Suprapubic skin (tissue), 4 donors: ENCODE measurements around the gene GSK3B. TPM values are rescaled to one million over a fixed set of nuclear protein-coding genes. Genes with fewer than 3 reads are reported as not detected.

Source experiments
- DNase-seq, 2 donors: peaks; one replicate each; pipeline ENCODE4 v3.0.0-alpha.2; 2019; ENCODE audit warnings: low spot score in 2 of 2
- H3K27ac ChIP-seq: fragments of 200-600 bp; sonication (generic); one replicate; pipeline ENCODE4 v1.5.1; 2019
- H3K27me3 ChIP-seq: fragments of 200-600 bp; sonication (generic); one replicate; pipeline ENCODE4 v1.5.1; 2019
- H3K36me3 ChIP-seq: fragments of 200-600 bp; sonication (generic); one replicate; pipeline ENCODE4 v1.5.1; 2019
- H3K4me1 ChIP-seq: fragments of 200-600 bp; sonication (generic); one replicate; pipeline ENCODE4 v1.5.1; 2019
- H3K4me3 ChIP-seq: fragments of 200-600 bp; sonication (generic); one replicate; pipeline ENCODE4 v1.5.1; 2019; ENCODE audit warnings: mild to moderate bottlenecking
- H3K9me3 ChIP-seq: fragments of 200-600 bp; sonication (generic); one replicate; pipeline ENCODE4 v1.5.1; 2019
- EP300 ChIP-seq: sonication (generic); formaldehyde crosslinking; IDR thresholded peaks from one replicate; pipeline ENCODE4 v1.6.1; 2017; ENCODE audit warnings: antibody characterized with exemption
- POLR2A ChIP-seq, 2 donors: fragments of 450-650 bp; IDR thresholded peaks; one replicate each; pipeline ENCODE4 v1.6.1; 2017; ENCODE audit warnings: antibody characterized with exemption in 2 of 2, mild to moderate bottlenecking in 2 of 2, moderate library complexity in 2 of 2
- POLR2AphosphoS5 ChIP-seq, 3 donors: sonication (generic); formaldehyde crosslinking; IDR thresholded peaks; one replicate each; pipeline ENCODE4 v1.6.1; 2017; ENCODE audit warnings: antibody characterized with exemption in 3 of 3
- WGBS: methylation state at CpG from one replicate; pipeline ENCODE4 v1.1.5; 2018; 5-methylcytosine and 5-hydroxymethylcytosine counted together
- total RNA-seq, 4 donors: library from RNA; depleted of rRNA; stranded (reverse); fragments of >200 nt; gene quantifications; one replicate each; pipeline ENCODE4 v1.1.0, GENCODE V29; 2016
- TF ChIP-seq, protein P1 (sequence below), 2 donors: fragments of 200-600 bp in 1 of 2; fragments of 450-650 bp in 1 of 2; sonication (generic) in 1 of 2; IDR thresholded peaks; one replicate each; pipeline ENCODE4 v1.5.1; 2016 to 2019; ENCODE audit warnings: antibody characterized with exemption in 2 of 2, mild to moderate bottlenecking in 1 of 2, moderate library complexity in 1 of 2

The GSK3B gene
- total RNA-seq, 4 donors from 2014 or later, result 43.8 to 58.1 (median 53.0) TPM

DNA sequence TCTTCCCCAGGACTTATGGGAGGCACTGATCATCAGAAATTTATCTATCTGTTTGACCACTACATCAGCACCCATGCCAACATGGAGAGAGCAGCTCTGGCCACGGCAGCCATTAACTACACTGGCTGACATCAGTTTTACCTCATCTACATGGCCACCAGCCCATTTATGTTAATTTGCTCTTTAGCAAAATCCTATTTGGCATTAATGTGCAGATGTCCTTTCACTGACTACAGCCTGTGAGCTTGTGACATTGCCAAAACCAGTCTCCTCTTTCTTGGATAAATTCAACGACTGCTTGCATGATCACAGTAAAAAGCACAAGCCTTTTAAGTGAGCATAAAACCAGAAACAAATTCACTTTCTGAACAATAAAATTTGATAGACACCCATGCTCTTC lies 264.8 kb downstream of the GSK3B start:
- no peaks in the 10 kb centered on the region for H3K27me3 ChIP-seq
- H3K27ac ChIP-seq, result no peak overlapping the region
- no peak for DNase-seq
- no peaks in the 10 kb centered on the region for H3K9me3 ChIP-seq
- TF ChIP-seq POLR2AphosphoS5 (IDR thresholded peaks at IDR 0.05) (no peak), POLR2A (IDR thresholded peaks at IDR 0.05) (no peak), EP300 (no peak)
- TF ChIP-seq, protein P1, sequence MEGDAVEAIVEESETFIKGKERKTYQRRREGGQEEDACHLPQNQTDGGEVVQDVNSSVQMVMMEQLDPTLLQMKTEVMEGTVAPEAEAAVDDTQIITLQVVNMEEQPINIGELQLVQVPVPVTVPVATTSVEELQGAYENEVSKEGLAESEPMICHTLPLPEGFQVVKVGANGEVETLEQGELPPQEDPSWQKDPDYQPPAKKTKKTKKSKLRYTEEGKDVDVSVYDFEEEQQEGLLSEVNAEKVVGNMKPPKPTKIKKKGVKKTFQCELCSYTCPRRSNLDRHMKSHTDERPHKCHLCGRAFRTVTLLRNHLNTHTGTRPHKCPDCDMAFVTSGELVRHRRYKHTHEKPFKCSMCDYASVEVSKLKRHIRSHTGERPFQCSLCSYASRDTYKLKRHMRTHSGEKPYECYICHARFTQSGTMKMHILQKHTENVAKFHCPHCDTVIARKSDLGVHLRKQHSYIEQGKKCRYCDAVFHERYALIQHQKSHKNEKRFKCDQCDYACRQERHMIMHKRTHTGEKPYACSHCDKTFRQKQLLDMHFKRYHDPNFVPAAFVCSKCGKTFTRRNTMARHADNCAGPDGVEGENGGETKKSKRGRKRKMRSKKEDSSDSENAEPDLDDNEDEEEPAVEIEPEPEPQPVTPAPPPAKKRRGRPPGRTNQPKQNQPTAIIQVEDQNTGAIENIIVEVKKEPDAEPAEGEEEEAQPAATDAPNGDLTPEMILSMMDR (IDR thresholded peaks at IDR 0.05), result no peak
- no peaks in the 10 kb centered on the region for H3K4me1 ChIP-seq
- H3K4me3 ChIP-seq, result no peak overlapping the region
- peaks cover 19% of the 10 kb centered on the region for H3K36me3 ChIP-seq
- 89% methylated on average over 2 of the region's 2 CpGs for WGBS

DNA sequence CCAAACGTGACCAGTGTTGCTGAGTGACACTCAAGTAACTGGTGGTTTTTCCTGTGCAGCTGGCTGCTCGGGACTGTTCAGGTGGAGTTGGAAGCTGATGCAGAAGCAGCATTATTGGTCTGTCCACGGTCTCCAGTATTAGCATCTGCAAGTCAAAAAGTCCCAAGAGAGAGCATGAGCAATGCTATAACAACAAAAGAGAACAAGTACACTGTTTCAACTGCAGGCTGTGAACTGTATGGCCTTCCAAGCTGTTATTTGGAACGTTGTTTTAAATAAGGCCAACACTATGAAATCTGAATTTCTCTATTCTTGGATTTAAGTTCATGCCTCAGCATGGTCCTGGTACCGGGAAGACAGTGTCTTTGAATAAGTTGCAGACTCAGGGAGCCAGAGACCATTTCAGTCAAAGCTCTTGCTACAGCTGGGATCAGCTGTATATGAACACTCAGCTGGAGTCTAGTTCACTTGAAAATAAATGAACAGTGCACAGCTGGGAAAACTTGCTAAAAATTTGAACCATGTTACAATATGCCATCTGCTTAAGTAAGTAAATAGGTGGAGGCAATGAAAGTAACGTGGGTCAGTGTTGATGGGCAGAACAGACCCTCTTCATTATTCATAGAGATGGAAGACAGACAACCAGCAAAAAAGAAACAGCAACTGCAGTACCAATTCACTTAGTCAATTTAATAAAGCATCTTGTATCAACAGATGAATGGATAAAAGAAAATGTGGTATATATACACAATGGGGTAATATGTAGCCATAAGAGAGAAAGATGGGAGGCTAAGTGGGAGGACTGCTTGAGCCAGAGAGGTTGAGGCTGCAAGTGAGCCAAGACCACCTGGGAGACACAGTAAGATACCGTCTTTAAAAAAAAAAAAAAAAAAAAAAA lies 267.3 kb downstream of the GSK3B start:
- H3K4me1 ChIP-seq, result no peaks in the 10 kb centered on the region
- H3K9me3 ChIP-seq, result no peaks in the 10 kb centered on the region
- H3K27me3 ChIP-seq, result no peaks in the 10 kb centered on the region
- no peak overlapping the region for H3K27ac ChIP-seq
- no peak overlapping the region for H3K4me3 ChIP-seq
- DNase-seq, result no peak
- WGBS, result 82% methylated on average over 7 of the region's 7 CpGs
- TF ChIP-seq EP300 (no peak), POLR2AphosphoS5 (IDR thresholded peaks at IDR 0.05) (no peak), POLR2A (IDR thresholded peaks at IDR 0.05) (no peak)
- TF ChIP-seq, protein P1 (IDR thresholded peaks at IDR 0.05), result no peak
- H3K36me3 ChIP-seq, result peaks cover 19% of the 10 kb centered on the region

DNA sequence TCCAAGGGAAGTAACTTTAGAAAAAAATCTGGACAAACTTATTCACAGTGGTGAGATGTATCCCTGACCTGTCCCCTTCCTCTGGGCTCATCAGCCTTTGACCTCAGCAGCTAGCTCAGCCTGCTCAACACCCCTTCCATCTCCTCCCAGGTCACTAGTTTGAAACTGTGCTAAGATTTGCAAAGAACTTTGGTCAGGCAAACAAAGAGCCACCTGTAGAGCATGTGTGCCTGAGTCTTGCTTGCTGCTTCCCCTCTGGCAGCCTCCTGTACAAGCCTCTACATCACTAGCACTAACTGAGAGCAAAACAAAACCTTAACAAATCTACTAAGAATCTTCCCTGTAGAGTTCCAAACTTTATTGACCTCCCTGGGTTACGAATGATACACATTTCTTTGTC lies 268.4 kb downstream of the GSK3B start:
- no peaks in the 10 kb centered on the region for H3K4me1 ChIP-seq
- 85% methylated on average over 1 of the region's 1 CpG for WGBS
- peaks cover 19% of the 10 kb centered on the region for H3K36me3 ChIP-seq
- H3K4me3 ChIP-seq, result no peak overlapping the region
- DNase-seq, result no peak
- TF ChIP-seq POLR2AphosphoS5 (IDR thresholded peaks at IDR 0.05) (no peak), POLR2A (IDR thresholded peaks at IDR 0.05) (no peak), EP300 (no peak)
- TF ChIP-seq, protein P1 (IDR thresholded peaks at IDR 0.05), result no peak
- no peak overlapping the region for H3K27ac ChIP-seq
- no peaks in the 10 kb centered on the region for H3K27me3 ChIP-seq
- no peaks in the 10 kb centered on the region for H3K9me3 ChIP-seq

DNA sequence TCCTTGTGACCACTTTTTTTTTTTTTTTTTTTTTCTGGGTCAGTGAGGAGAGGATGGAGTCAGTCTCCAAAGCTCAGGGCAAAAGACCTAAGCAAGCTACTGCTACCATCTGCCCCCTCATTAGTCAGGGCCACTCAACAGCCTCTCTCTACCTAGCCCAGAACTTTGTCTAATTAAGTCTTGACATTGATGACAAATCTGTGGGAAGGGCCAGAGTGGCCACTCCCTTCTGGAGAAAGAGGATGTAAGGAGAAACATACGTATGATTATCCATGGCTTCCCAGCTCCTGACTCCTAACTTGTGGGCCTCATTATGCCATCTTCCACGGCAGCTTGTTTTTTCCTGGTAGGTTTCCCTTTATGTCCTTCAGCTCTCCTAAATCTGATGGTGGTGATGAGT lies 274.4 kb downstream of the GSK3B start:
- Histone ChIP-seq H3K9me3 (no peaks in the 10 kb centered on the region), H3K27ac (no peak overlapping the region), H3K4me3 (no peak overlapping the region), H3K36me3 (peaks cover 6% of the 10 kb centered on the region), H3K4me1 (no peaks in the 10 kb centered on the region), H3K27me3 (peaks cover 5% of the 10 kb centered on the region)
- TF ChIP-seq POLR2AphosphoS5 (IDR thresholded peaks at IDR 0.05) (no peak), EP300 (no peak), POLR2A (IDR thresholded peaks at IDR 0.05) (no peak)
- TF ChIP-seq, protein P1 (IDR thresholded peaks at IDR 0.05), result no peak
- 48% methylated on average over 2 of the region's 2 CpGs for WGBS
- no peak for DNase-seq

DNA sequence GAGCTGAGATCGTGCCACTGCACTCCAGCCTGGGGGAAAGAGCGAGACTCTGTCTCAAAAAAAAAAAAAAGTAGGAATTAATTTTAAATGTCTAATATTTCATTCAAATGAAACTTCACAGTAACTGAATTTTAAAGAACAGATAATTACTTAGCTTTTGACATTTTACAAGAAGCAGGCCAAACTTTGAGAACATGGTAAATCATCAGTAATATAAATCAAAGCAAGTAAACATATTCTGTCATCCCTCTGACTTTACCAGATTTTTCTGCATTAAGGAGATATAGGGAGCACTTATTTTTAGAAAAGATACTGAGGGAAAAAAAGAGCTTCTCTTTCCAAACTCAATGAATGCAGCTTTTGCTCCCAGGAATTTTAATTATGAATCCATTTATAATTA lies 275.3 kb downstream of the GSK3B start:
- Histone ChIP-seq H3K36me3 (no peaks in the 10 kb centered on the region), H3K4me1 (no peaks in the 10 kb centered on the region), H3K4me3 (no peak overlapping the region), H3K27ac (no peak overlapping the region), H3K27me3 (peaks cover 5% of the 10 kb centered on the region), H3K9me3 (no peaks in the 10 kb centered on the region)
- TF ChIP-seq POLR2AphosphoS5 (IDR thresholded peaks at IDR 0.05), result no peak
- no peak for TF ChIP-seq EP300
- TF ChIP-seq POLR2A (IDR thresholded peaks at IDR 0.05), result no peak
- TF ChIP-seq, protein P1 (IDR thresholded peaks at IDR 0.05), result no peak
- no peak for DNase-seq
- WGBS, result 76% methylated on average over 2 of the region's 2 CpGs
